A549 (cell line): ENCODE data around the gene RAPGEF2. TPM values are rescaled to one million over a fixed set of nuclear protein-coding genes. Genes with fewer than 3 reads are reported as not detected.

Source experiments
- ATAC-seq, 2 experiments: fragments of 200-7000 bp in 1 of 2; fragments of >200 bp in 1 of 2; cut with Nextera tagmentation in 1 of 2; cut with Tn5 transposase in 1 of 2; 3 replicates each; pipeline versions ENCODE4 v1.8.0 to v1.9.1; 2018 to 2020; ENCODE audit warnings: mild to moderate bottlenecking in 1 of 2, moderate library complexity in 1 of 2
- CTCF ChIA-PET: fragments of 300-600 bp; sonication (Branson Sonifier 250); formaldehyde crosslinking; extraction: SDS; loops from one replicate; lab custom pipeline; 2021; ENCODE audit warnings: antibody characterized with exemption, inconsistent platforms; lab: Yijun Ruan, JAX
- POLR2A ChIA-PET: fragments of 350-600 bp; formaldehyde crosslinking; extraction: SDS; loops from one replicate; lab custom pipeline; 2021; ENCODE audit warnings: antibody characterized with exemption, inconsistent platforms; lab: Yijun Ruan, JAX
- DNase-seq, 2 experiments: peaks; one replicate each; pipeline versions ENCODE4 v3.0.0 to v3.0.0-alpha.2; 2011 to 2016; ENCODE audit warnings: low read depth in 1 of 2, low spot score in 1 of 2
- FAIRE-seq: peaks from 2 replicates; lab custom pipeline; 2011; peaks lifted over from hg19 to GRCh38; lab: Jason Lieb, UNC
- H3K27ac ChIP-seq, 2 experiments: fragments of >200 bp; sonication (Bioruptor Twin); formaldehyde crosslinking; 3 replicates each; pipeline ENCODE4 v1.5.1; 2016 to 2017
- H3K4me1 ChIP-seq: fragments of >200 bp; sonication (Bioruptor Twin); formaldehyde crosslinking; 3 replicates; pipeline ENCODE4 v1.6.1; 2016
- H3K4me2 ChIP-seq: fragments of >200 bp; sonication (Bioruptor Twin); formaldehyde crosslinking; 3 replicates; pipeline ENCODE4 v1.6.1; 2016
- H3K4me3 ChIP-seq: fragments of >200 bp; sonication (Bioruptor Twin); formaldehyde crosslinking; 3 replicates; pipeline ENCODE4 v1.5.1; 2016
- H3K9me3 ChIP-seq: fragments of >200 bp; sonication (Bioruptor Twin); formaldehyde crosslinking; 3 replicates; pipeline ENCODE4 v1.6.1; 2016
- EP300 ChIP-seq, 2 experiments: fragments of >200 bp; sonication (Bioruptor Twin); formaldehyde crosslinking; IDR thresholded peaks; 2 replicates in 1 of 2; 3 replicates in 1 of 2; pipeline ENCODE4 v1.6.1; 2016 to 2017
- FOSL2 ChIP-seq, 2 experiments: fragments of 450-650 bp in 1 of 2; fragments of >200 bp in 1 of 2; sonication (Bioruptor Twin) in 1 of 2; formaldehyde crosslinking; IDR thresholded peaks; 2 replicates each; pipeline versions ENCODE4 v1.5.0 to v1.6.1; 2016 to 2020; ENCODE audit warnings: mild to moderate bottlenecking in 1 of 2, moderate library complexity in 1 of 2
- HEYL ChIP-seq: fragments of 250-450 bp; sonication (Bioruptor Pico); IDR thresholded peaks from 2 replicates; pipeline ENCODE4 v1.8.0; 2021; ENCODE audit warnings: mild to moderate bottlenecking, moderate library complexity
- HOXA7 ChIP-seq: fragments of 250-450 bp; sonication (Bioruptor Pico); IDR thresholded peaks from 2 replicates; pipeline ENCODE4 v1.5.0; 2020; ENCODE audit warnings: mild to moderate bottlenecking, moderate library complexity
- JUNB ChIP-seq: fragments of >200 bp; sonication (Bioruptor Twin); formaldehyde crosslinking; IDR thresholded peaks from 2 replicates; pipeline ENCODE4 v1.6.1; 2016
- KDM1A ChIP-seq: fragments of 200-600 bp; sonication (generic); IDR thresholded peaks from 2 replicates; pipeline ENCODE4 v1.6.1; 2016; ENCODE audit warnings: low read depth, mild to moderate bottlenecking
- KDM5A ChIP-seq: fragments of 200-600 bp; sonication (generic); IDR thresholded peaks from 2 replicates; pipeline ENCODE4 v1.6.1; 2016; ENCODE audit warnings: antibody characterized with exemption, mild to moderate bottlenecking
- MAFK ChIP-seq: fragments of 450-650 bp; IDR thresholded peaks from 2 replicates; pipeline ENCODE4 v1.6.1; 2014; ENCODE audit not compliant: partially characterized antibody
- NFE2L2 ChIP-seq: fragments of 150-350 bp; conservative IDR thresholded peaks from 2 replicates; pipeline ENCODE4 v1.6.1; 2014; ENCODE audit warnings: low read length
- POLR2A ChIP-seq: IDR thresholded peaks from 2 replicates; pipeline ENCODE4 v1.6.1; 2012; ENCODE audit warnings: mild to moderate bottlenecking, low read length
- POLR2AphosphoS2 ChIP-seq: conservative IDR thresholded peaks from 2 replicates; pipeline ENCODE4 v1.6.1; 2012; ENCODE audit warnings: low read length, improper control_type of control experiment, inconsistent platforms
- RFX5 ChIP-seq: fragments of 450-650 bp; IDR thresholded peaks from 2 replicates; pipeline ENCODE4 v1.7.1; 2014; ENCODE audit warnings: antibody characterized with exemption, mild to moderate bottlenecking, moderate library complexity
- TFCP2L1 ChIP-seq: fragments of 250-450 bp; sonication (Bioruptor Pico); IDR thresholded peaks from 2 replicates; pipeline ENCODE4 v1.5.0; 2021; ENCODE audit warnings: mild to moderate bottlenecking
- TP53 ChIP-seq: fragments of 250-450 bp; sonication (Bioruptor Pico); IDR thresholded peaks from 2 replicates; pipeline ENCODE4 v1.5.0; 2021; ENCODE audit warnings: mild to moderate bottlenecking, moderate library complexity
- ZC3H11A ChIP-seq: fragments of 450-650 bp; IDR thresholded peaks from 2 replicates; pipeline ENCODE4 v1.6.1; 2014; ENCODE audit warnings: antibody characterized with exemption, mild to moderate bottlenecking
- ZFP36 ChIP-seq: fragments of 450-650 bp; IDR thresholded peaks from 2 replicates; pipeline ENCODE4 v1.6.1; 2014; ENCODE audit warnings: borderline replicate concordance; ENCODE audit not compliant: partially characterized antibody
- ZNF302 ChIP-seq: fragments of 250-450 bp; sonication (Bioruptor Pico); IDR thresholded peaks from 2 replicates; pipeline ENCODE4 v1.9.0; 2021; ENCODE audit warnings: inconsistent platforms, mild to moderate bottlenecking, moderate library complexity
- WGBS: methylation state at CpG from one replicate; pipeline ENCODE4 v1.1.6; 2017; ENCODE audit errors: missing lambda C conversion rate; 5-methylcytosine and 5-hydroxymethylcytosine counted together
- polyA plus RNA-seq, 4 experiments: library from polyadenylated mRNA; depleted of rRNA in 3 of 4; stranded (reverse); fragments of >200 nt; fragmentation: RNase III in 1 of 4; extraction: RNeasy Plus Mini Kit Qiagen cat#74134 plus additional on column Dnase treatment in 1 of 4; gene quantifications; 2 replicates in 3 of 4; 3 replicates in 1 of 4; pipeline ENCODE4 v1.2.3, GENCODE V29; 2011 to 2017
- TF ChIP-seq, protein P1 (sequence below): fragments of 450-650 bp; IDR thresholded peaks from 2 replicates; pipeline ENCODE4 v1.6.1; 2014; ENCODE audit warnings: antibody characterized with exemption
- TF ChIP-seq, protein P2 (sequence below): fragments of 200-600 bp; sonication (generic); IDR thresholded peaks from 2 replicates; pipeline ENCODE4 v1.6.1; 2016; ENCODE audit warnings: antibody characterized with exemption, mild to moderate bottlenecking, moderate library complexity
- TF ChIP-seq, protein P3 (sequence below): fragments of >200 bp; sonication (Bioruptor Twin); formaldehyde crosslinking; IDR thresholded peaks from 2 replicates; pipeline ENCODE4 v1.6.1; 2016
- TF ChIP-seq, protein P4 (sequence below): fragments of >200 bp; sonication (Bioruptor Twin); formaldehyde crosslinking; IDR thresholded peaks from 3 replicates; pipeline ENCODE4 v1.5.1; 2016

Gene RAPGEF2
- polyA plus RNA-seq, 2 of the 4 experiments (the other 2 are of a cell fraction), result 10.7 to 31.8 TPM

DNA sequence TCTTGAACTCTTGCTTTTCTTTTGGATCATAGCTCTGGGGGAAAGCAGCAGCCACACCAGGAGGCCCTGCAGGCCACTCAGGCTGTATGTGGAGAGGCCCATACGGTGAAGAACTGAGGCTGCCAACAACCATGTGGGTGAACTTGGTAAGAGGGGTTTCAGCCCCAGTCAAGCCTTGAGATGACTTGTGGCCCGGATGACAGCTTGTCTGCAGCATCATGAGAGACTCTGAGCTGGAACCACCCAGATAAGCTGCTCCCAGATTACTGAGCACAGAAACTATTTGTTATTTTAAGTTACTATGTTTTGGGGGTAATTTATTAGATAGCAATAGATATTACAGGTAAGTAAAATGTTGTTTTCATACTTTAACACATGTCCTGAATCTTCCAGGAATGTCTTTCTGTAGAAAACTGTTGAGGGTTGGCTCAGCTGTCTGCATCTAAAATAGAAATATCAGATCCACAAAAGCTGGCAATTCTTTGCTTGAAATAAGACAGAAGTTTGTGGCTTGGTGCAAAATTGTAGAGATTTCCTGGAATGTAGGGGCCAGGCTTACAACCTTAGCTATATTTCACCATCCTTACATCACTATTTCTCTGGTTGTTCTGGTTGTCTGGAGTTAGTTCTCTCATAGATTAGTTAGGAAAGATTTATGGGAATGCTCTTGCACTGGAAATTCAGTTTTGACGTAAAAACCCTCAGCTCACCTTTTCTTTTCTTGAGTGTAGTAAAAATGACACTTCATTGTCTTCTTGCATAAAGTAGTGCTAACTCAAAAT, 272.1 kb downstream of the RAPGEF2 start:
- POLR2A ChIA-PET, result no interaction called here
- no peaks in the 10 kb centered on the region for H3K4me1 ChIP-seq
- CTCF ChIA-PET, result interaction anchor here (0.8 kb wide), 2 partner anchors 22 to 72 kb away, joined by 3 to 4 read pairs; no protein-coding TSS in a partner anchor
- ATAC-seq (no peak), FAIRE-seq (no peak), DNase-seq (no peak)
- no peak overlapping the region for H3K4me3 ChIP-seq
- no peak overlapping the region for H3K27ac ChIP-seq
- WGBS, result 56% methylated on average over 3 of the region's 3 CpGs
- no peaks in the 10 kb centered on the region for H3K9me3 ChIP-seq
- H3K4me2 ChIP-seq, result no peak overlapping the region
- TF ChIP-seq ZFP36 (no peak), HOXA7 (CRISPR knock-in tag) (no peak), KDM5A (no peak), POLR2AphosphoS2 (no peak), TP53 (no peak), FOSL2 (IDR thresholded peaks at IDR 0.05) (no peak), FOSL2 (CRISPR knock-in tag; IDR thresholded peaks at IDR 0.05) (no peak), POLR2A (no peak), ZC3H11A (no peak), MAFK (no peak), JUNB (no peak), NFE2L2 (no peak), TFCP2L1 (no peak), RFX5 (no peak), KDM1A (no peak), HEYL (CRISPR knock-in tag) (no peak)
- TF ChIP-seq, protein P1, sequence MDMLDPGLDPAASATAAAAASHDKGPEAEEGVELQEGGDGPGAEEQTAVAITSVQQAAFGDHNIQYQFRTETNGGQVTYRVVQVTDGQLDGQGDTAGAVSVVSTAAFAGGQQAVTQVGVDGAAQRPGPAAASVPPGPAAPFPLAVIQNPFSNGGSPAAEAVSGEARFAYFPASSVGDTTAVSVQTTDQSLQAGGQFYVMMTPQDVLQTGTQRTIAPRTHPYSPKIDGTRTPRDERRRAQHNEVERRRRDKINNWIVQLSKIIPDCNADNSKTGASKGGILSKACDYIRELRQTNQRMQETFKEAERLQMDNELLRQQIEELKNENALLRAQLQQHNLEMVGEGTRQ, result no peak
- TF ChIP-seq, protein P2, sequence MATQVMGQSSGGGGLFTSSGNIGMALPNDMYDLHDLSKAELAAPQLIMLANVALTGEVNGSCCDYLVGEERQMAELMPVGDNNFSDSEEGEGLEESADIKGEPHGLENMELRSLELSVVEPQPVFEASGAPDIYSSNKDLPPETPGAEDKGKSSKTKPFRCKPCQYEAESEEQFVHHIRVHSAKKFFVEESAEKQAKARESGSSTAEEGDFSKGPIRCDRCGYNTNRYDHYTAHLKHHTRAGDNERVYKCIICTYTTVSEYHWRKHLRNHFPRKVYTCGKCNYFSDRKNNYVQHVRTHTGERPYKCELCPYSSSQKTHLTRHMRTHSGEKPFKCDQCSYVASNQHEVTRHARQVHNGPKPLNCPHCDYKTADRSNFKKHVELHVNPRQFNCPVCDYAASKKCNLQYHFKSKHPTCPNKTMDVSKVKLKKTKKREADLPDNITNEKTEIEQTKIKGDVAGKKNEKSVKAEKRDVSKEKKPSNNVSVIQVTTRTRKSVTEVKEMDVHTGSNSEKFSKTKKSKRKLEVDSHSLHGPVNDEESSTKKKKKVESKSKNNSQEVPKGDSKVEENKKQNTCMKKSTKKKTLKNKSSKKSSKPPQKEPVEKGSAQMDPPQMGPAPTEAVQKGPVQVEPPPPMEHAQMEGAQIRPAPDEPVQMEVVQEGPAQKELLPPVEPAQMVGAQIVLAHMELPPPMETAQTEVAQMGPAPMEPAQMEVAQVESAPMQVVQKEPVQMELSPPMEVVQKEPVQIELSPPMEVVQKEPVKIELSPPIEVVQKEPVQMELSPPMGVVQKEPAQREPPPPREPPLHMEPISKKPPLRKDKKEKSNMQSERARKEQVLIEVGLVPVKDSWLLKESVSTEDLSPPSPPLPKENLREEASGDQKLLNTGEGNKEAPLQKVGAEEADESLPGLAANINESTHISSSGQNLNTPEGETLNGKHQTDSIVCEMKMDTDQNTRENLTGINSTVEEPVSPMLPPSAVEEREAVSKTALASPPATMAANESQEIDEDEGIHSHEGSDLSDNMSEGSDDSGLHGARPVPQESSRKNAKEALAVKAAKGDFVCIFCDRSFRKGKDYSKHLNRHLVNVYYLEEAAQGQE, result no peak
- TF ChIP-seq, protein P3, sequence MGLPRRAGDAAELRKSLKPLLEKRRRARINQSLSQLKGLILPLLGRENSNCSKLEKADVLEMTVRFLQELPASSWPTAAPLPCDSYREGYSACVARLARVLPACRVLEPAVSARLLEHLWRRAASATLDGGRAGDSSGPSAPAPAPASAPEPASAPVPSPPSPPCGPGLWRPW, result no peak

DNA sequence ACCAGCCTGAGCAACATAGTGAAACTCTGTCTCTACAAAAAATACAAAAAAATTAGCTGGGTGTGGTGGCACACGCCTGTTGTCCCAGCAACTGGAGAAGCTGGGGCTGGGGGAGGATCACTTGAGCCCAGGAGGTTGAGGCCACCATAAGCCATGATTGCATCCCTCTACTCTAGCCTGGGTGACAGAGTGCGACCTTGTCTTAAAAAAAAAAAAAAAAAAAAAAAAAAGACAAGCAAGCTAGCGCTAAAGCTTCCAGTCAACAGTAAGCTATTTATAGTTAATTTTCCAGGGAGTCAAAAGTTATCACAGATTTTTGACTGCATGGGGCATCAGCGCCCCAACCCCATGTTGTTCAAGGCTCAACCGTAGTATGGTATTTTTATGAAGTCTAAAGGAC, 273.4 kb downstream of the RAPGEF2 start:
- CTCF ChIA-PET, result interaction anchor here (0.9 to 1.2 kb wide), 2 partner anchors 8 to 10 kb away, joined by 3 to 5 read pairs; no protein-coding TSS in a partner anchor
- TF ChIP-seq, protein P4, sequence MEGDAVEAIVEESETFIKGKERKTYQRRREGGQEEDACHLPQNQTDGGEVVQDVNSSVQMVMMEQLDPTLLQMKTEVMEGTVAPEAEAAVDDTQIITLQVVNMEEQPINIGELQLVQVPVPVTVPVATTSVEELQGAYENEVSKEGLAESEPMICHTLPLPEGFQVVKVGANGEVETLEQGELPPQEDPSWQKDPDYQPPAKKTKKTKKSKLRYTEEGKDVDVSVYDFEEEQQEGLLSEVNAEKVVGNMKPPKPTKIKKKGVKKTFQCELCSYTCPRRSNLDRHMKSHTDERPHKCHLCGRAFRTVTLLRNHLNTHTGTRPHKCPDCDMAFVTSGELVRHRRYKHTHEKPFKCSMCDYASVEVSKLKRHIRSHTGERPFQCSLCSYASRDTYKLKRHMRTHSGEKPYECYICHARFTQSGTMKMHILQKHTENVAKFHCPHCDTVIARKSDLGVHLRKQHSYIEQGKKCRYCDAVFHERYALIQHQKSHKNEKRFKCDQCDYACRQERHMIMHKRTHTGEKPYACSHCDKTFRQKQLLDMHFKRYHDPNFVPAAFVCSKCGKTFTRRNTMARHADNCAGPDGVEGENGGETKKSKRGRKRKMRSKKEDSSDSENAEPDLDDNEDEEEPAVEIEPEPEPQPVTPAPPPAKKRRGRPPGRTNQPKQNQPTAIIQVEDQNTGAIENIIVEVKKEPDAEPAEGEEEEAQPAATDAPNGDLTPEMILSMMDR, result no peak
- TF ChIP-seq ZNF302, result no peak
- no peak for TF ChIP-seq EP300 (IDR thresholded peaks at IDR 0.05)
- no peak for TF ChIP-seq HOXA7 (CRISPR knock-in tag)
- TF ChIP-seq, all 56 proteins: peak for 0
- Histone ChIP-seq H3K4me2 (no peak overlapping the region), H3K27ac (no peak overlapping the region), H3K4me1 (no peaks in the 10 kb centered on the region), H3K4me3 (no peak overlapping the region), H3K9me3 (no peaks in the 10 kb centered on the region)
- POLR2A ChIA-PET, result no interaction called here
- DNase-seq (no peak), FAIRE-seq (no peak), ATAC-seq (no peak)
- 81% methylated on average over 5 of the region's 5 CpGs for WGBS
